ENCODE measurements around the gene SLIT3. TPM values are rescaled to one million over a fixed set of nuclear protein-coding genes. Genes with fewer than 3 reads are reported as not detected.

The SLIT3 gene
- total and polyA plus RNA-seq, 2 donors (not counting 3 experiments of a cell fraction or from before 2014, with no cell fraction given) = 0.90 to 1.0 TPM

DNA sequence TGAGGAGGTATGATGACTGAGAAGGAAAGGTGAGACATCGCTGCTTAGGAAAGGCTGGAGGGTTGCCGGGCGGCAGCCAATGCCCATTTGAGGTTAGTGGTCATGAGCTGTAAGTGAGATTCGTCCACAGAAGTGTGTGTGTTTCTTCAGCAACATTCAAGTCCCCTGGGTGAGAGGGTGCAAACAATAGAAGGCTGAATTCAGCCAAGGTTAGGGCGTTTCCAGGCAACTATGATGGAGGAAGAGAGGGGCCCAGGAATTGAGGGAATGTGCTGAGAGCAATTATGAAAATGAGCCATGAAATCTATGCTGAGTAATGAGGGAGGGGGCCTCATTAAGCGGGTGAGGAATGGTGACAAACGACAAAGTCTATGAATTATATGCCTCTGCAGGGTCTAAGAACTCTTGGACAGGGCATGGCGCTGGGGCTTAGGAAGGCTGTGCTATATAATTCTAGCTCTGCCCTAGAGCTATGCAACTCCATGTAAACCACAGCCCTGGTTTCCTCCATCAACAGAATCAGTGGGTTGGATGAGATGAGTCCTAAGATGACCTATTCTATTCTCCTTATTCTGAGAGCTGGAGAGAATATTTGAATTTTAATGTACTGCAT, 96.0 kb downstream of the SLIT3 start:
- Histone ChIP-seq H4K20me1 (replicated peaks; ENCODE audit: control insufficient read depth, extremely low read depth, insufficient read depth, low read length) (no peaks in the 10 kb centered on the region), H3K9me3 (replicated peaks; ENCODE audit: control insufficient read depth, insufficient read depth, low read length) (no peaks in the 10 kb centered on the region), H2AFZ (ENCODE audit: low read depth, low read length) (no peak overlapping the region), H3K27me3 (ENCODE audit: control insufficient read depth in 2 of 2, insufficient read depth in 2 of 2, low read length in 2 of 2) (no peaks in the 10 kb centered on the region), H3K27ac (ENCODE audit: insufficient read depth, low read depth, low read length) (no peak overlapping the region), H3K36me3 (ENCODE audit: control insufficient read depth in 2 of 2, extremely low read depth in 1 of 2, insufficient read depth in 2 of 2, low read length in 2 of 2) (no peaks in the 10 kb centered on the region), H3K4me3 (replicated peaks in 1 of 3; ENCODE audit: insufficient read depth in 1 of 3, low read depth in 1 of 3, low read length in 3 of 3) (no peak overlapping the region), H3K4me2 (ENCODE audit: insufficient read depth, low read length) (no peak overlapping the region), H3K9ac (replicated peaks; ENCODE audit: extremely low read depth, insufficient read depth, low read length) (no peak overlapping the region), H3K9me1 (replicated peaks; ENCODE audit: control insufficient read depth, extremely low read depth, insufficient read depth, low read length) (no peaks in the 10 kb centered on the region), H3K4me1 (ENCODE audit: control insufficient read depth, extremely low read depth, insufficient read depth, low read length) (no peaks in the 10 kb centered on the region), H3K79me2 (ENCODE audit: control insufficient read depth, insufficient read depth, low read length) (no peaks in the 10 kb centered on the region)
- dilution Hi-C loops (cut with MboI; ENCODE audit: extremely low pct_ligation_motif_present, low sequenced_read_pairs) (no loop called here), intact Hi-C loops (cut with micrococcal nuclease) (no loop called here)
- ChIA-PET CTCF (no interaction called here), POLR2A (no interaction called here)
- TF ChIP-seq POLR2A (IDR thresholded peaks at IDR 0.05; ENCODE audit: low read depth, low read length) (no peak), POLR2AphosphoS5 (IDR thresholded peaks at IDR 0.05; ENCODE audit: insufficient read depth, low read depth, low read length) (no peak), EZH2 (IDR thresholded peaks at IDR 0.05; ENCODE audit: borderline replicate concordance, low read depth, low read length, severe bottlenecking) (no peak), FOS (IDR thresholded peaks at IDR 0.05; ENCODE audit: borderline replicate concordance, insufficient read depth, low read length) (no peak), GATA2 (IDR thresholded peaks at IDR 0.05; ENCODE audit: insufficient read depth, insufficient read length, low read depth, low read length) (no peak), MYC (IDR thresholded peaks at IDR 0.05; ENCODE audit: low read depth, low read length) (no peak), JUN (IDR thresholded peaks at IDR 0.05; ENCODE audit: borderline replicate concordance, insufficient read depth, insufficient read length, low read depth) (no peak)
- TF ChIP-seq, protein P1, sequence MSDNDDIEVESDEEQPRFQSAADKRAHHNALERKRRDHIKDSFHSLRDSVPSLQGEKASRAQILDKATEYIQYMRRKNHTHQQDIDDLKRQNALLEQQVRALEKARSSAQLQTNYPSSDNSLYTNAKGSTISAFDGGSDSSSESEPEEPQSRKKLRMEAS (IDR thresholded peaks at IDR 0.05; ENCODE audit: insufficient read depth, insufficient read length) = no peak
- TF ChIP-seq, protein P2, sequence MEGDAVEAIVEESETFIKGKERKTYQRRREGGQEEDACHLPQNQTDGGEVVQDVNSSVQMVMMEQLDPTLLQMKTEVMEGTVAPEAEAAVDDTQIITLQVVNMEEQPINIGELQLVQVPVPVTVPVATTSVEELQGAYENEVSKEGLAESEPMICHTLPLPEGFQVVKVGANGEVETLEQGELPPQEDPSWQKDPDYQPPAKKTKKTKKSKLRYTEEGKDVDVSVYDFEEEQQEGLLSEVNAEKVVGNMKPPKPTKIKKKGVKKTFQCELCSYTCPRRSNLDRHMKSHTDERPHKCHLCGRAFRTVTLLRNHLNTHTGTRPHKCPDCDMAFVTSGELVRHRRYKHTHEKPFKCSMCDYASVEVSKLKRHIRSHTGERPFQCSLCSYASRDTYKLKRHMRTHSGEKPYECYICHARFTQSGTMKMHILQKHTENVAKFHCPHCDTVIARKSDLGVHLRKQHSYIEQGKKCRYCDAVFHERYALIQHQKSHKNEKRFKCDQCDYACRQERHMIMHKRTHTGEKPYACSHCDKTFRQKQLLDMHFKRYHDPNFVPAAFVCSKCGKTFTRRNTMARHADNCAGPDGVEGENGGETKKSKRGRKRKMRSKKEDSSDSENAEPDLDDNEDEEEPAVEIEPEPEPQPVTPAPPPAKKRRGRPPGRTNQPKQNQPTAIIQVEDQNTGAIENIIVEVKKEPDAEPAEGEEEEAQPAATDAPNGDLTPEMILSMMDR (IDR thresholded peaks at IDR 0.05; ENCODE audit: extremely low read depth in 1 of 2, insufficient read depth in 1 of 2, low read depth in 1 of 2, low read length in 2 of 2) = no peak
- DNase-seq (ENCODE audit: low read depth, low spot score) (no peak), FAIRE-seq (no peak)
- BruUV-seq (replicated peaks) = no TSS peak
